ENCODE data around the gene JCHAIN. TPM values are rescaled to one million over a fixed set of nuclear protein-coding genes. Genes with fewer than 3 reads are reported as not detected.
A peak's percentile ranks its signal among the peaks of the same experiment; 100 is the strongest.

JCHAIN gene
- total RNA-seq, 2 experiments from 2014 or later, result not detected

DNA sequence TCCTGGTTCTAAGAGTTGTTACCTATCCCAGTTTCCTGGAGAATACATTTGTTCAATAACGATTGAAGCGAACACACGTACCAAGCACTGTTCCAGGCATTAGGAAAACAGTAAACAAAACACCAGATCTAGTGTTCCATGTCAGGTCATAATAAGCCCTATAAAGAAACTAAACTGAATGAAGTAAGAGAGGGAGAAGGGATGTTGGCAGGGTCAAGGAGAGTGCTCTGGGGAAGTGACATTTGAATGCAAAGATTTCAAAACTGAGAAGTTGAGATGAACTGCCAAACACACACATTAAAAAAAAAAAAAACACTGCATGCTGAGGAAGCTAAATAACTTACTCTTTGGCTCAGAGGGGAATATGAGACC is 52.1 kb downstream of the JCHAIN start:
- H3K27me3 Mint-ChIP-seq, result peaks cover 5% of the 10 kb centered on the region
- no peaks in the 10 kb centered on the region for H3K9me3 Mint-ChIP-seq (ENCODE audit: low read depth)
- H3K27ac Mint-ChIP-seq, result no peak overlapping the region
- DNase-seq (no peak), ATAC-seq (no peak)
- peaks cover 16% of the 10 kb centered on the region for H3K4me1 Mint-ChIP-seq
- intact Hi-C loops (cut with DNase I, micrococcal nuclease), result no loop called here
- ChIA-PET POLR2A (interaction anchor here (0.6 kb wide), 1 partner anchor 19 kb away, joined by 3 read pairs; no protein-coding TSS in a partner anchor), CTCF (interaction anchor here (0.8 to 1.9 kb wide), 2 partner anchors 11 to 13 kb away, joined by 3 to 6 read pairs; no protein-coding TSS in a partner anchor)
- no peaks in the 10 kb centered on the region for H3K36me3 Mint-ChIP-seq (ENCODE audit: low read depth)
- no peak overlapping the region for H3K4me3 Mint-ChIP-seq

GRCh38 chr4:70613306-70614183 is 52.8 kb downstream of the JCHAIN start:
- ChIA-PET POLR2A (no interaction called here), CTCF (interaction anchor here (0.7 to 1.9 kb wide), 2 partner anchors 10 to 12 kb away, joined by 3 to 6 read pairs; no protein-coding TSS in a partner anchor)
- DNase-seq (no peak), ATAC-seq (peak; percentile 26)
- no peaks in the 10 kb centered on the region for H3K36me3 Mint-ChIP-seq (ENCODE audit: low read depth)
- no peaks in the 10 kb centered on the region for H3K9me3 Mint-ChIP-seq (ENCODE audit: low read depth)
- peaks cover 5% of the 10 kb centered on the region for H3K27me3 Mint-ChIP-seq
- H3K27ac Mint-ChIP-seq, result no peak overlapping the region
- intact Hi-C loops (cut with DNase I, micrococcal nuclease), result no loop called here
- no peak overlapping the region for H3K4me3 Mint-ChIP-seq
- peaks cover 16% of the 10 kb centered on the region for H3K4me1 Mint-ChIP-seq

DNA sequence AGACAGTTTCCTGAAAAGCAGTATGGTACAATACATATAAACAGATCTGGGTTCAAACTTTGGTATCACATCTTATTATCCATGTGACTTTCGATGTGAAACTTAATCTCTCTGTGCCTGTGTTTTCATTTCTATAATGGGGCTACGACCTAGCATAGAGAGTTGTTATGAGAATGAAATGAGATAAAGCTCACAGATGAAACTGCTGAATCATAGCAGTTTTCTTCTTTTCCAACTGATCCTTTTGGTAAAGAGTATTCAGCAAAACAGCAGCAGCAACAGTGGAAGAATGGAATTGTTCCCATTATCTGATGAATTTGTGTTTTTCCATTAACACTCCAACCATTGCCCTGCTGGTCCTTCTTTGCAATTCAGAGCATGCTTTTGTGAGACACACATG is 58.0 kb downstream of the JCHAIN start:
- no peak overlapping the region for H3K4me3 Mint-ChIP-seq
- no peak overlapping the region for H3K27ac Mint-ChIP-seq
- no peak for ATAC-seq
- POLR2A ChIA-PET, result no interaction called here
- H3K9me3 Mint-ChIP-seq (ENCODE audit: low read depth), result no peaks in the 10 kb centered on the region
- intact Hi-C loops (cut with DNase I, micrococcal nuclease), result no loop called here
- no peak for DNase-seq
- no peaks in the 10 kb centered on the region for H3K27me3 Mint-ChIP-seq
- CTCF ChIA-PET, result no interaction called here
- H3K4me1 Mint-ChIP-seq, result peaks cover 6% of the 10 kb centered on the region
- no peaks in the 10 kb centered on the region for H3K36me3 Mint-ChIP-seq (ENCODE audit: low read depth)

GRCh38 chr4:70607334-70607853 is 58.9 kb downstream of the JCHAIN start:
- DNase-seq (no peak), ATAC-seq (no peak)
- ChIA-PET POLR2A (no interaction called here), CTCF (no interaction called here)
- H3K27ac Mint-ChIP-seq, result no peak overlapping the region
- no peaks in the 10 kb centered on the region for H3K36me3 Mint-ChIP-seq (ENCODE audit: low read depth)
- H3K27me3 Mint-ChIP-seq, result no peaks in the 10 kb centered on the region
- intact Hi-C loops (cut with DNase I, micrococcal nuclease), result no loop called here
- H3K4me3 Mint-ChIP-seq, result no peak overlapping the region
- no peaks in the 10 kb centered on the region for H3K4me1 Mint-ChIP-seq
- no peaks in the 10 kb centered on the region for H3K9me3 Mint-ChIP-seq (ENCODE audit: low read depth)

GRCh38 chr4:70606459-70606858 is 59.8 kb downstream of the JCHAIN start:
- ATAC-seq (no peak), DNase-seq (no peak)
- no peaks in the 10 kb centered on the region for H3K9me3 Mint-ChIP-seq (ENCODE audit: low read depth)
- ChIA-PET CTCF (interaction anchor here (0.9 to 1.7 kb wide), 2 partner anchors 9 to 12 kb away, joined by 4 to 6 read pairs; no protein-coding TSS in a partner anchor), POLR2A (no interaction called here)
- no peak overlapping the region for H3K27ac Mint-ChIP-seq
- intact Hi-C loops (cut with DNase I, micrococcal nuclease), result no loop called here
- H3K4me3 Mint-ChIP-seq, result no peak overlapping the region
- H3K27me3 Mint-ChIP-seq, result no peaks in the 10 kb centered on the region
- H3K36me3 Mint-ChIP-seq (ENCODE audit: low read depth), result no peaks in the 10 kb centered on the region
- no peaks in the 10 kb centered on the region for H3K4me1 Mint-ChIP-seq

Other genes starting within 250 kb of the JCHAIN start
- not detected for gene MUC7, start 194.3 kb downstream of the JCHAIN start, total RNA-seq
- gene AMTN, start 147.9 kb downstream of the JCHAIN start, total RNA-seq, result not detected
- gene AMBN, start 74.3 kb downstream of the JCHAIN start, total RNA-seq, result not detected
- not detected for gene ENAM, start 37.8 kb downstream of the JCHAIN start, total RNA-seq
- 10 to 100 TPM; 32.6 to 34.3 TPM for gene UTP3, start 22.0 kb upstream of the JCHAIN start, total RNA-seq
- 10 to 100 TPM; 10.6 to 11.2 TPM for gene RUFY3, start 55.5 kb upstream of the JCHAIN start, total RNA-seq
- 100 to 1,000 TPM in 1 of 2 experiments, 10 to 100 TPM in 1; 96.8 to 115 TPM for gene GRSF1, start 173.4 kb upstream of the JCHAIN start, total RNA-seq
- gene MOB1B, start 235.9 kb upstream of the JCHAIN start, total RNA-seq, result 10 to 100 TPM; 18.5 to 21.9 TPM